H9 (cell line): Measurements from ENCODE around the gene ESPNL. TPM values are rescaled to one million over a fixed set of nuclear protein-coding genes. Genes with fewer than 3 reads are reported as not detected.
A peak's percentile ranks its signal among the peaks of the same experiment; 100 is the strongest.

Experiments
- DNase-seq: peaks from one replicate; pipeline ENCODE4 v3.0.0-alpha.2; 2017
- H2AFZ ChIP-seq: one replicate; pipeline ENCODE4 v1.6.1; 2013; ENCODE audit warnings: mild to moderate bottlenecking, low read length, control low read depth, moderate library complexity
- H2AK5ac ChIP-seq: 2 replicates; pipeline ENCODE4 v1.6.1; 2013; ENCODE audit warnings: low read length, control low read depth, mixed read lengths; ENCODE audit not compliant: insufficient read length
- H2BK120ac ChIP-seq: one replicate; pipeline ENCODE4 v1.6.1; 2013; ENCODE audit warnings: low read depth, mild to moderate bottlenecking, low read length, control low read depth, inconsistent platforms; ENCODE audit not compliant: poor library complexity, severe bottlenecking
- H2BK12ac ChIP-seq: 2 replicates; pipeline ENCODE4 v1.6.1; 2013; ENCODE audit warnings: low read length, control low read depth, mixed read lengths, low read depth; ENCODE audit not compliant: insufficient read length
- H2BK15ac ChIP-seq: 2 replicates; pipeline ENCODE4 v1.6.1; 2013; ENCODE audit warnings: low read depth, low read length, control low read depth
- H2BK20ac ChIP-seq: one replicate; pipeline ENCODE4 v1.6.1; 2013; ENCODE audit warnings: low read depth, mild to moderate bottlenecking, low read length, control low read depth, inconsistent platforms; ENCODE audit not compliant: poor library complexity, severe bottlenecking
- H2BK5ac ChIP-seq: 2 replicates; pipeline ENCODE4 v1.6.1; 2013; ENCODE audit warnings: low read length, control low read depth, mixed read lengths; ENCODE audit not compliant: insufficient read length
- H3K14ac ChIP-seq: 2 replicates; pipeline ENCODE4 v1.6.1; 2013; ENCODE audit warnings: low read length, control low read depth; ENCODE audit not compliant: insufficient read depth
- H3K18ac ChIP-seq: 2 replicates; pipeline ENCODE4 v1.6.1; 2013; ENCODE audit warnings: low read depth, mild to moderate bottlenecking, mixed read lengths, low read length, control low read depth; ENCODE audit not compliant: insufficient read length
- H3K23ac ChIP-seq: 2 replicates; pipeline ENCODE4 v1.6.1; 2013; ENCODE audit warnings: low read length, control low read depth, mixed read lengths, low read depth; ENCODE audit not compliant: insufficient read length
- H3K23me2 ChIP-seq: 2 replicates; pipeline ENCODE4 v1.6.1; 2013; ENCODE audit warnings: low read depth, mild to moderate bottlenecking, mixed read lengths, low read length, control low read depth; ENCODE audit not compliant: insufficient read length, poor library complexity, severe bottlenecking
- H3K27ac ChIP-seq: 2 replicates; pipeline ENCODE4 v1.5.1; 2013; ENCODE audit warnings: low read length, control low read depth, mixed read lengths, low read depth; ENCODE audit not compliant: insufficient read length
- H3K27me3 ChIP-seq: 2 replicates; pipeline ENCODE4 v1.6.1; 2013; ENCODE audit warnings: low read length, control low read depth, inconsistent platforms; ENCODE audit not compliant: insufficient read depth
- H3K4ac ChIP-seq: 2 replicates; pipeline ENCODE4 v1.6.1; 2013; ENCODE audit warnings: low read depth, mild to moderate bottlenecking, control low read depth, inconsistent platforms, low read length, moderate library complexity
- H3K4me1 ChIP-seq: 2 replicates; pipeline ENCODE4 v1.6.1; 2013; ENCODE audit warnings: low read length, control low read depth, inconsistent platforms; ENCODE audit not compliant: insufficient read depth
- H3K4me2 ChIP-seq: 2 replicates; pipeline ENCODE4 v1.6.1; 2013; ENCODE audit warnings: low read length, control low read depth, mixed read lengths; ENCODE audit not compliant: insufficient read length, insufficient read depth
- H3K56ac ChIP-seq: 2 replicates; pipeline ENCODE4 v1.6.1; 2013; ENCODE audit warnings: low read depth, mild to moderate bottlenecking, mixed read lengths, low read length, control low read depth; ENCODE audit not compliant: insufficient read length
- H3K79me1 ChIP-seq: 2 replicates; pipeline ENCODE4 v1.6.1; 2013; ENCODE audit warnings: low read depth, mild to moderate bottlenecking, moderate library complexity, low read length, control low read depth, inconsistent platforms; ENCODE audit not compliant: insufficient read depth, poor library complexity, severe bottlenecking
- H3K79me2 ChIP-seq: 2 replicates; pipeline ENCODE4 v1.6.1; 2013; ENCODE audit warnings: low read length, control low read depth, inconsistent platforms; ENCODE audit not compliant: insufficient read depth
- H3K9ac ChIP-seq: 2 replicates; pipeline ENCODE4 v1.6.1; 2013; ENCODE audit warnings: low read length, control low read depth, mixed read lengths; ENCODE audit not compliant: insufficient read length; ENCODE audit errors: extremely low read depth
- H3K9me3 ChIP-seq: one replicate; pipeline ENCODE4 v1.6.1; 2013; ENCODE audit warnings: low read depth, low read length, inconsistent platforms; ENCODE audit not compliant: control insufficient read depth
- H3T11ph ChIP-seq: one replicate; pipeline ENCODE4 v1.6.1; 2013; ENCODE audit warnings: mild to moderate bottlenecking, low read length, control low read depth, inconsistent platforms
- H4K20me1 ChIP-seq: one replicate; pipeline ENCODE4 v1.6.1; 2013; ENCODE audit not compliant: control insufficient read depth, insufficient read length, insufficient read depth
- H4K5ac ChIP-seq: 2 replicates; pipeline ENCODE4 v1.6.1; 2013; ENCODE audit warnings: low read depth, mild to moderate bottlenecking, mixed read lengths, low read length, control low read depth; ENCODE audit not compliant: insufficient read length
- H4K8ac ChIP-seq: replicated peaks from 2 replicates; pipeline ENCODE4 v1.6.1; 2013; ENCODE audit warnings: low read length, control low read depth, mixed read lengths, low read depth; ENCODE audit not compliant: insufficient read length
- H4K91ac ChIP-seq: 2 replicates; pipeline ENCODE4 v1.6.1; 2013; ENCODE audit warnings: low read depth, mild to moderate bottlenecking, moderate library complexity, mixed read lengths, low read length, control low read depth; ENCODE audit not compliant: insufficient read length
- H3K27ac Mint-ChIP-seq, 3 experiments: 2 replicates in 2 of 3; 3 replicates in 1 of 3; pipeline ENCODE4 v1.8.0; 2020 to 2021; ENCODE audit warnings: mixed read lengths in 3 of 3, mild to moderate bottlenecking in 1 of 3, moderate library complexity in 1 of 3
- H3K27me3 Mint-ChIP-seq: 2 replicates; pipeline ENCODE4 v1.8.0; 2021; ENCODE audit warnings: low read depth, mild to moderate bottlenecking, moderate library complexity, mixed read lengths
- H3K36me3 Mint-ChIP-seq, 3 experiments: 2 replicates in 2 of 3; 3 replicates in 1 of 3; pipeline ENCODE4 v1.8.0; 2020 to 2021; ENCODE audit warnings: low read depth in 3 of 3, mixed read lengths in 3 of 3; ENCODE audit not compliant: insufficient read depth in 1 of 3
- H3K4me1 Mint-ChIP-seq, 2 experiments: 2 replicates each; pipeline ENCODE4 v1.8.0; 2020; ENCODE audit warnings: mixed read lengths in 2 of 2
- H3K4me3 Mint-ChIP-seq, 2 experiments: 2 replicates in 1 of 2; 3 replicates in 1 of 2; pipeline ENCODE4 v1.8.0; 2020 to 2021; ENCODE audit warnings: mild to moderate bottlenecking in 2 of 2, mixed read lengths in 2 of 2, moderate library complexity in 1 of 2
- H3K9me3 Mint-ChIP-seq, 2 experiments: 2 replicates in 1 of 2; 3 replicates in 1 of 2; pipeline ENCODE4 v1.8.0; 2020; ENCODE audit warnings: mild to moderate bottlenecking in 2 of 2, mixed read lengths in 2 of 2, moderate library complexity in 1 of 2
- CTCF ChIP-seq: fragments of 200-600 bp; sonication (generic); conservative IDR thresholded peaks from 3 replicates; pipeline ENCODE4 v1.8.0; 2021; ENCODE audit warnings: antibody characterized with exemption, mild to moderate bottlenecking
- WGBS: extraction: QIAGEN DNeasy Blood & Tissue Kit; methylation state at CpG from one replicate; pipeline ENCODE4 v1.1.7; 2013; ENCODE audit warnings: missing lambda C conversion rate, low lambda C conversion rate, mixed read lengths; ENCODE audit not compliant: insufficient read length; ENCODE audit errors: extremely low coverage; 5-methylcytosine and 5-hydroxymethylcytosine counted together
- total RNA-seq: library from RNA; stranded (reverse); gene quantifications from 2 replicates; pipeline ENCODE4 v1.2.1, GENCODE V29; 2021

ESPNL gene
- total RNA-seq, 1 experiment from 2014 or later, result 0.17 TPM

GRCh38 chr2:238167761-238168160 is 67.6 kb downstream of the ESPNL start:
- H3K4me2 ChIP-seq, result no peak overlapping the region
- H3K18ac ChIP-seq, result no peak overlapping the region
- H2BK15ac ChIP-seq, result no peak overlapping the region
- H2BK120ac ChIP-seq, result no peak overlapping the region
- H4K8ac ChIP-seq, result no peak overlapping the region
- H3K14ac ChIP-seq, result no peak overlapping the region
- no peaks in the 10 kb centered on the region for H3K23me2 ChIP-seq
- no peak overlapping the region for H4K5ac ChIP-seq
- DNase-seq, result no peak
- H4K91ac ChIP-seq, result no peak overlapping the region
- no peaks in the 10 kb centered on the region for H3K4me1 ChIP-seq
- H3K9me3 ChIP-seq, result no peaks in the 10 kb centered on the region
- no peak overlapping the region for H3T11ph ChIP-seq
- peaks cover 27% of the 10 kb centered on the region for H3K27me3 Mint-ChIP-seq
- peaks cover 0 to 4% of the 10 kb centered on the region in 2 experiments; a peak in 1 of 5 replicates for H3K9me3 Mint-ChIP-seq
- peak overlapping the region in 2 of 3 experiments; percentile 36 to 64; a peak in 2 of 7 replicates for H3K27ac Mint-ChIP-seq
- H2BK20ac ChIP-seq, result no peak overlapping the region
- no peak overlapping the region for H3K23ac ChIP-seq
- no peak overlapping the region for H2AFZ ChIP-seq
- no CpG with 5 or more reads among the region's 8 CpGs for WGBS
- H3K27ac ChIP-seq, result no peak overlapping the region
- H3K79me2 ChIP-seq, result no peaks in the 10 kb centered on the region
- no peak overlapping the region for H2BK5ac ChIP-seq
- no peak overlapping the region for H3K56ac ChIP-seq
- no peak overlapping the region for H3K4ac ChIP-seq
- no peak overlapping the region for H2AK5ac ChIP-seq
- no peaks in the 10 kb centered on the region for H3K79me1 ChIP-seq
- H2BK12ac ChIP-seq, result no peak overlapping the region
- H3K9ac ChIP-seq, result no peak overlapping the region
- no peak overlapping the region for H3K4me3 Mint-ChIP-seq
- peaks cover 11 to 33% (median 26%) of the 10 kb centered on the region in 3 experiments for H3K36me3 Mint-ChIP-seq
- 0 out of 4 replicates have a peak, but pooled peaks cover 0 to 2% of the 10 kb centered on the region in 2 experiments for H3K4me1 Mint-ChIP-seq
- H3K27me3 ChIP-seq, result peaks cover 9% of the 10 kb centered on the region; the same call in 1 of the 2 replicates
- no peak for TF ChIP-seq CTCF
- no peaks in the 10 kb centered on the region for H4K20me1 ChIP-seq
